Activated CD4-positive, alpha-beta T cell treated with anti-CD3 and anti-CD28 coated beads, Interleukin-2, amount 10 ng/mL, durations not matched to agents 24 days and 14 days (primary cell): ENCODE measurements around the gene MIA2. TPM values are rescaled to one million over a fixed set of nuclear protein-coding genes. Genes with fewer than 3 reads are reported as not detected.
A peak's percentile ranks its signal among the peaks of the same experiment; 100 is the strongest.
"Not testable (repeated sequence)": the region's sequence is repeated elsewhere in the genome, so short reads cannot be mapped to it uniquely, and the experiment has no call there.

ENCODE experiments used
- DNase-seq: peaks from one replicate; pipeline ENCODE4 v3.0.0; 2022
- H3K27ac Mint-ChIP-seq: one replicate; pipeline ENCODE4 v1.8.0; 2022; ENCODE audit warnings: mild to moderate bottlenecking, mixed read lengths
- H3K27me3 Mint-ChIP-seq: one replicate; pipeline ENCODE4 v1.8.0; 2022; ENCODE audit warnings: mixed read lengths
- H3K36me3 Mint-ChIP-seq: one replicate; pipeline ENCODE4 v1.8.0; 2022; ENCODE audit warnings: low read depth, mild to moderate bottlenecking, mixed read lengths
- H3K4me1 Mint-ChIP-seq: one replicate; pipeline ENCODE4 v1.8.0; 2021; ENCODE audit warnings: mixed read lengths
- H3K4me3 Mint-ChIP-seq: one replicate; pipeline ENCODE4 v1.8.0; 2022; ENCODE audit warnings: mild to moderate bottlenecking, moderate library complexity, mixed read lengths
- H3K9me3 Mint-ChIP-seq: one replicate; pipeline ENCODE4 v1.8.0; 2021; ENCODE audit warnings: mixed read lengths
- intact Hi-C: fragments of 100-400 bp; cut with micrococcal nuclease; formaldehyde crosslinking; loops from one replicate; pipeline ENCODE4 v1.15.1; 2023
- total RNA-seq: library from RNA; stranded (reverse); gene quantifications from 2 replicates; pipeline ENCODE4 v1.2.3, GENCODE V29; 2022

The MIA2 gene
- total RNA-seq, 1 donor from 2014 or later, result 21.8 TPM

GRCh38 chr14:39267608-39268005, 33.9 kb downstream of the MIA2 start:
- intact Hi-C loops, result loop anchor here (1.0 to 2.0 kb wide), 5 partner anchors 12 to 165 kb away; partner anchors contain the start of genes FBXO33, PNN and SEC23A
- Mint-ChIP-seq H3K4me3 (peak overlapping the region; percentile 82), H3K9me3 (peaks cover 11% of the 10 kb centered on the region), H3K36me3 (peaks cover 12% of the 10 kb centered on the region), H3K4me1 (peaks cover 39% of the 10 kb centered on the region), H3K27me3 (no peaks in the 10 kb centered on the region), H3K27ac (peak overlapping the region; percentile 81)
- no peak for DNase-seq

- H3K9me3 Mint-ChIP-seq, result peaks cover 6% of the 10 kb centered on the region
- peak overlapping the region; percentile 82 for H3K4me3 Mint-ChIP-seq
- H3K4me1 Mint-ChIP-seq, result peaks cover 47% of the 10 kb centered on the region
- no peaks in the 10 kb centered on the region for H3K27me3 Mint-ChIP-seq
- H3K36me3 Mint-ChIP-seq, result peaks cover 17% of the 10 kb centered on the region
- intact Hi-C loops, result loop anchor here (1.0 kb wide), 2 partner anchors 11 to 39 kb away; no protein-coding TSS in a partner anchor
- H3K27ac Mint-ChIP-seq, result peak overlapping the region; percentile 81
- DNase-seq, result peak; percentile 67
Observed at GRCh38 chr14:39268393-39268792, 34.7 kb downstream of the MIA2 start.

GRCh38 chr14:39272918-39273317, 39.2 kb downstream of the MIA2 start:
- Mint-ChIP-seq H3K27me3 (no peaks in the 10 kb centered on the region), H3K4me1 (peaks cover 48% of the 10 kb centered on the region), H3K4me3 (no peak overlapping the region), H3K9me3 (peaks cover 6% of the 10 kb centered on the region), H3K27ac (no peak overlapping the region), H3K36me3 (peaks cover 24% of the 10 kb centered on the region)
- no peak for DNase-seq
- intact Hi-C loops, result no loop called here

- Mint-ChIP-seq H3K27ac (no peak overlapping the region), H3K36me3 (peaks cover 36% of the 10 kb centered on the region), H3K4me3 (no peak overlapping the region), H3K27me3 (no peaks in the 10 kb centered on the region), H3K4me1 (peaks cover 34% of the 10 kb centered on the region), H3K9me3 (peaks cover 6% of the 10 kb centered on the region)
- DNase-seq, result no peak
- intact Hi-C loops, result no loop called here
Observed at GRCh38 chr14:39275395-39275794, 41.7 kb downstream of the MIA2 start.

GRCh38 chr14:39276005-39276404, 42.3 kb downstream of the MIA2 start:
- peaks cover 41% of the 10 kb centered on the region for H3K36me3 Mint-ChIP-seq
- no peak overlapping the region for H3K4me3 Mint-ChIP-seq
- intact Hi-C loops, result no loop called here
- H3K27me3 Mint-ChIP-seq, result no peaks in the 10 kb centered on the region
- H3K9me3 Mint-ChIP-seq, result peaks cover 6% of the 10 kb centered on the region
- peaks cover 28% of the 10 kb centered on the region for H3K4me1 Mint-ChIP-seq
- H3K27ac Mint-ChIP-seq, result no peak overlapping the region
- DNase-seq, result no peak

- intact Hi-C loops, result no loop called here
- peaks cover 30% of the 10 kb centered on the region for H3K4me1 Mint-ChIP-seq
- peaks cover 45% of the 10 kb centered on the region for H3K36me3 Mint-ChIP-seq
- no peak overlapping the region for H3K4me3 Mint-ChIP-seq
- no peaks in the 10 kb centered on the region for H3K27me3 Mint-ChIP-seq
- H3K9me3 Mint-ChIP-seq, result peaks cover 4% of the 10 kb centered on the region
- DNase-seq, result no peak
- H3K27ac Mint-ChIP-seq, result no peak overlapping the region
Observed at GRCh38 chr14:39276579-39277114, 42.9 kb downstream of the MIA2 start.

- H3K27me3 Mint-ChIP-seq, result no peaks in the 10 kb centered on the region
- peaks cover 63% of the 10 kb centered on the region for H3K36me3 Mint-ChIP-seq
- no peaks in the 10 kb centered on the region for H3K9me3 Mint-ChIP-seq
- intact Hi-C loops, result loop anchor here (1.0 kb wide), 1 partner anchor 11 kb away; no protein-coding TSS in a partner anchor
- H3K27ac Mint-ChIP-seq, result peak overlapping the region; percentile 25
- H3K4me3 Mint-ChIP-seq, result no peak overlapping the region
- peaks cover 21% of the 10 kb centered on the region for H3K4me1 Mint-ChIP-seq
- DNase-seq, result no peak
Observed at GRCh38 chr14:39279515-39279914, 45.8 kb downstream of the MIA2 start.

GRCh38 chr14:39280678-39281077, 47.0 kb downstream of the MIA2 start:
- intact Hi-C loops, H3K27me3 Mint-ChIP-seq, H3K9me3 Mint-ChIP-seq, H3K4me3 Mint-ChIP-seq, H3K27ac Mint-ChIP-seq, DNase-seq: not testable (repeated sequence)
- Mint-ChIP-seq H3K36me3 (peaks cover 67% of the 10 kb centered on the region), H3K4me1 (peaks cover 19% of the 10 kb centered on the region)

- Mint-ChIP-seq H3K27me3 (no peaks in the 10 kb centered on the region), H3K4me3 (no peak overlapping the region), H3K36me3 (peaks cover 47% of the 10 kb centered on the region), H3K27ac (no peak overlapping the region), H3K4me1 (no peaks in the 10 kb centered on the region), H3K9me3 (peaks cover 3% of the 10 kb centered on the region)
- no peak for DNase-seq
- intact Hi-C loops, result no loop called here
Observed at GRCh38 chr14:39289523-39289922, 55.8 kb downstream of the MIA2 start.

- H3K9me3 Mint-ChIP-seq, result no peaks in the 10 kb centered on the region
- no peak for DNase-seq
- H3K27me3 Mint-ChIP-seq, result no peaks in the 10 kb centered on the region
- H3K4me1 Mint-ChIP-seq, result no peaks in the 10 kb centered on the region
- intact Hi-C loops, result no loop called here
- H3K4me3 Mint-ChIP-seq, result no peak overlapping the region
- peaks cover 52% of the 10 kb centered on the region for H3K36me3 Mint-ChIP-seq
- no peak overlapping the region for H3K27ac Mint-ChIP-seq
Observed at GRCh38 chr14:39291701-39292100, 58.0 kb downstream of the MIA2 start.

- H3K4me1 Mint-ChIP-seq, result no peaks in the 10 kb centered on the region
- H3K36me3 Mint-ChIP-seq, result peaks cover 55% of the 10 kb centered on the region
- intact Hi-C loops, result no loop called here
- DNase-seq, result no peak
- H3K9me3 Mint-ChIP-seq, result no peaks in the 10 kb centered on the region
- H3K27me3 Mint-ChIP-seq, result no peaks in the 10 kb centered on the region
- H3K27ac Mint-ChIP-seq, result no peak overlapping the region
- no peak overlapping the region for H3K4me3 Mint-ChIP-seq
Observed at GRCh38 chr14:39293629-39294028, 59.9 kb downstream of the MIA2 start.

- peaks cover 53% of the 10 kb centered on the region for H3K36me3 Mint-ChIP-seq
- not testable (repeated sequence) for H3K4me1 Mint-ChIP-seq
Observed at GRCh38 chr14:39300389-39300788, 66.7 kb downstream of the MIA2 start.

GRCh38 chr14:39302124-39302810, 68.6 kb downstream of the MIA2 start:
- no peaks in the 10 kb centered on the region for H3K9me3 Mint-ChIP-seq
- H3K4me1 Mint-ChIP-seq, result peaks cover 2% of the 10 kb centered on the region
- H3K36me3 Mint-ChIP-seq, result peaks cover 44% of the 10 kb centered on the region
- no peaks in the 10 kb centered on the region for H3K27me3 Mint-ChIP-seq
- no peak overlapping the region for H3K27ac Mint-ChIP-seq
- intact Hi-C loops, result no loop called here
- DNase-seq, result no peak
- no peak overlapping the region for H3K4me3 Mint-ChIP-seq

More at GRCh38 chr14:39300389-39300788, 66.7 kb downstream of the MIA2 start:
- intact Hi-C loops, DNase-seq, H3K27me3 Mint-ChIP-seq, H3K4me3 Mint-ChIP-seq, H3K9me3 Mint-ChIP-seq, H3K27ac Mint-ChIP-seq: not testable (repeated sequence)

- Mint-ChIP-seq H3K4me3 (no peak overlapping the region), H3K9me3 (no peaks in the 10 kb centered on the region), H3K27ac (no peak overlapping the region), H3K36me3 (peaks cover 36% of the 10 kb centered on the region), H3K4me1 (peaks cover 2% of the 10 kb centered on the region), H3K27me3 (no peaks in the 10 kb centered on the region)
- no peak for DNase-seq
- intact Hi-C loops, result no loop called here
Observed at GRCh38 chr14:39303115-39303514, 69.4 kb downstream of the MIA2 start.
